ENCODE measurements around the gene PRR29.
"Not testable (repeated sequence)": the region's sequence is repeated elsewhere in the genome, so short reads cannot be mapped to it uniquely, and the experiment has no call there.

The PRR29 gene

DNA sequence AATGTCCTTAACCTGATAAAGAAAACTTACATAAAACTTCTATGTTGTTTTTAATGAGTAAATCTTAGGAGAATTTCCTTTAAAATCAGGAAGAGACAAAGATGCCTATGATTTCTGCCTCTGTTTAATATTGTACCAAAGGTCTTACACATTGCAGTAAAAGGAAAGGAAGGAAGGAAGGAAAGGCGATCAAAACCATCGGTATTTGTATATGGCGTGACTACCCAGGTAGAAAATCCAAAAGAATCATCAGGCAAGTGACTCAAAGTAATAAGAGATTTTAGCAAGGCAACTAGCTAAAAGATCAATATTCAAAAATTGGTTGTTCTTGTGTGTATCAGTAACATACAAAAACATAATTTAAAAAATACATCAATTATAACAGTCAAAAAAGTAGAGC is 18.8 kb downstream of the PRR29 start:
- no peak for DNase-seq

GRCh38 chr17:64017381-64017980 is 19.3 kb downstream of the PRR29 start:
- DNase-seq, result no peak

DNA sequence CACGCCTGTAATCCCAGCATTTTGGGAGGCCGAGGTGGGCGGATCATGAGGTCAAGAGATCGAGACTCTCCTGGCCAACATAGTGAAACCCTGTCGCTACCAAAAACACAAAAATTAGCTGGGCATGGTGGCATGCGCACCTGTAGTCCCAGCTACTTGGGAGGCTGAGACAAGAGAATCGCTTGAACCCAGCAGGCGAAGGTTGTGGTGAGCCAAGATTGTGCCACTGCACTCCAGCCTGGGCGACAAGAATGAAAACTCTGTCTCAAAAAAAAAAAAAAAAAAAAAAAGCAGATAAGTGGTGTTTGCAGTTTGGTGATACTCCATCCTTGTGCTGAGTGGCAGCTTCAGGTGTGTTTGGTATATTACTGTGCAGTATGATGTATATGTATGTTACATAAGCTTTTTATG is 21.4 kb downstream of the PRR29 start:
- DNase-seq, result not testable (repeated sequence)

GRCh38 chr17:64020056-64020766 is 22.1 kb downstream of the PRR29 start, which contains the start of gene ICAM2:
TSS of gene ICAM2 (minus strand) at chr17:64020633. CDS start at chr17:64006691, 13,942 bp downstream.
- DNase-seq, result peak; percentile 89

DNA sequence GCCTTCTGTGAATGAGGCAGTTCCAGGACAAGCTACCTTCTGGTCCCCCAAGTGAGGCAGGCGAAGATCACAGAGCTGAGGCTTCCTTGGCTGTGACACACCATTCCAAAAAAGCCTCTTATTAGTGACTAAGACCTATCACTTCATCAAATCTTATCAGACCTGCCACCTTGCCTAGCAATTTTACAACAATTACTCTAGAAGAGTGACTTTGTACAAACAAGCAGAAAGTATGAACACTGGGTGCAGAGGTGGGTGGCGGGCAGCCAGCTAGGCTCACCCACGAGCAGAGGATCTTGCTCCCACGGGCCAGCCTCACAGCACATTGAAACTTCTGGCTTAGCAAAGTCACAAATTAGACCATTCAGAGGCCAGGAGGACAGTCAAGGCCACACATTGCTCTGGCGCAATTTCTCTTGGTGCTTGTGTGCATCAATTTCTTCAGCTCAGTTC is 24.5 kb downstream of the PRR29 start:
- DNase-seq, result no peak

DNA sequence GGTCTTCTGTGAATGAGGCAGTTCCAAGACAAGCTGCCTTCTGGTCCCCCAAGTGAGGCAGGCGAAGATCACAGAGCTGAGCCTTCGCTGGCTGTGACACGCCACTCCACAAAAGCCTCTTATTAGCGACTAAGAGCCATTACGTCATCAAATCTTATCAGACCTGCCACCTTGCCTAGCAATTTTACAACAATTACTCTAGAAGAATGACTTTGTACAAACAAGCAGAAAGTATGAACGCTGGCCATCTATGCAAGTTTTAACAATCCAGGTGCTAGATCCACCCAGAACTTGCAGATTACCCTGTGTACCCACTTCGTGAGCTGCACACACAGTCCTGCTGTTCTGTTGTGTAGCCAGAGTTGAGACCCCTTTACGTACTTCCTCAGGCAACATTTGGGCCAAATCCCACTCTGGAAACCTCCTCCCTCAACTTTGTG is 26.1 kb downstream of the PRR29 start:
- no peak for DNase-seq

GRCh38 chr17:64024781-64025731 is 26.9 kb downstream of the PRR29 start:
- DNase-seq, result no peak

GRCh38 chr17:64025732-64026294 is 27.7 kb downstream of the PRR29 start:
- DNase-seq, result peak; percentile 77

GRCh38 chr17:64028874-64029464 is 30.8 kb downstream of the PRR29 start:
- DNase-seq, result peak; percentile 16

DNA sequence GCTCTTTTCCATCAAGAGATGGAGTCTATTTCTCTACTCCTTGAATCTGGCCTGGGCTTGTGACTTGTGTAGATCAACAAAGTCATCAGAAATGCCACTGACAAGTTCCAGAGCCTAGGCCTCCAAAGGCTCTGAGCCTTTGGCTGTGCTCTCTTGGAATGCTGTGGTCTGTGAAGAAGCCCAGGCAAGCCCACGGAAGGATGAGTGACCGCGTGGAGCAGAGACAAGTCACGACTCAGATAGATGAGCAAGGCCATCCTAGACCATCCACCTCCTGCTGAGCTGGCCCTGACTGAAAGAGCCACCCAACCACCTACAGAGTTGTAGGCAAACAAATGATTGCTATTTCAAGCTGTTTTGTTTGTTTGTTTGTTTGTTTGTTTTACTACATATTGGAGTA is 33.9 kb downstream of the PRR29 start:
- no peak for DNase-seq

GRCh38 chr17:64036198-64036922 is 38.2 kb downstream of the PRR29 start:
- DNase-seq, result no peak

DNA sequence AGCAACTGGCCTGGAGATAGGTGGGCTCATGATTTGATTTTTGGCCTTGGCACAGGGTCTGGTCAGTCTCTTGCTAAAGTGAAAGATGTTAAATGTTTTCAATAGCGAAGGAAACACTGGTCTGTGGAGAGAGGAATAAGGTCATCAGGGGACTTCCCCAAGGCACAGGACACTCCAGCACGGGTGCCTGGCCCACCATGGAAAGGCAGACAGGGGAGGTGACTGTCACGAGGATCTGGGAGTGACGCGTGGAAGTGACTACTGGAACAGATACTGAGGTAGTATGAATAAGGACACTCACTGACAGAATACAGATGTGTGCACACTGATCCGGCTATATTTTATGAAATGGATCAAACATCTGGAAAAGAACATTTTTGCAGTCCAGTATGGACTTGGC is 39.0 kb downstream of the PRR29 start:
- DNase-seq, result no peak

- no peak for DNase-seq
Observed at GRCh38 chr17:64037802-64038201, 39.7 kb downstream of the PRR29 start.

- no peak for DNase-seq
Observed at GRCh38 chr17:64038331-64039105, 40.4 kb downstream of the PRR29 start.

DNA sequence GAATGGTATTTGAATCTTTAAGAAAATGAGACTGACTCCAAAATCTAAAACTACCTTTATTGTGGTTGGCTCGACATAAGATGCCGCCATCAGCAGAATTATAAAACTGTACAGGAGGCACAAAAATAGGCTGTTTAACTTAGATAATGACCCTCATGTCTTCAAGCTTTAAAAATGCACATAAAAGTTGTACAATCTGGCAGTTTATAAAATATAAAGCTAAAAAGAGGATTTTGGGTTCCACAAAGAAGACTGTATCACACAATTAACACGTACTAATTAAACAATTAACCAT is 40.9 kb downstream of the PRR29 start:
- no peak for DNase-seq

DNA sequence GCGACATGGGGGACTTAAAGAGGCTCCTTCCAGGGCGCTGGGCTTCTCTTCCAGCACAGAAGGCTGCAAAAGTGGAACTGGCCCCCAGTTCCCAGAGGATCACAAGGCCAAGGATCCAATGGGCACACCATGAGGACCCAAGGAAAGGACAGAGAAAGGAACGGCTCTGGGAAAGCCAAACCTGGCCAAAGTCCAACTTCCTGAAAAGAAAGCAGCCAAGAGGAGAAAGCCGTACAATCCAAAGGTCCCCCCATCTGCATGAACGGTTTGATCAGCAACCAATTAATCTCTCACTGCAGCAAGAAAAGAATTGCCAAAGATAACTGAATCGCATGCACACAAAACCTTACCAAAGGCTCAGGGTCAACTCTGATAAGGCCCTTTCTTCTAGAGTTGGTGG is 42.1 kb downstream of the PRR29 start:
- DNase-seq, result no peak

DNA sequence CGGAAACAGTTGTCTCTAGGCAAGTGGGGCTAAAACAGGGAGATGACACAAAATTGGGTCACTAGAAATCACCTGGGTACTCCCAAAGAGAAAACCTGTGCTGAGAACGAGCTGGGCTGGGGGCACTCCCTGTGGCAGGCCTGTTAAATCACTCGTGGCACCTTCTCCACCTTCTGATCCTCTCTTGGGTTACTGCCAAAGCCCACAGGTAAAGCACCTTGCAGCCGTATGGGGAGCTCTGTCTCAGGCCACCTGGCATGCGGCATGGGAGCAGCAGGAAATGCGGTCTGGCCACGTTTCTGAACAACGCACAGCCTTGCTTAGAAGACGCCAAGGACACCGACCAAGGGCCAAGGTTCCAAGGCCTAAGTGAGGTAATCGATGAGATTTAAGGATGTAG is 43.8 kb downstream of the PRR29 start:
- no peak for DNase-seq

DNA sequence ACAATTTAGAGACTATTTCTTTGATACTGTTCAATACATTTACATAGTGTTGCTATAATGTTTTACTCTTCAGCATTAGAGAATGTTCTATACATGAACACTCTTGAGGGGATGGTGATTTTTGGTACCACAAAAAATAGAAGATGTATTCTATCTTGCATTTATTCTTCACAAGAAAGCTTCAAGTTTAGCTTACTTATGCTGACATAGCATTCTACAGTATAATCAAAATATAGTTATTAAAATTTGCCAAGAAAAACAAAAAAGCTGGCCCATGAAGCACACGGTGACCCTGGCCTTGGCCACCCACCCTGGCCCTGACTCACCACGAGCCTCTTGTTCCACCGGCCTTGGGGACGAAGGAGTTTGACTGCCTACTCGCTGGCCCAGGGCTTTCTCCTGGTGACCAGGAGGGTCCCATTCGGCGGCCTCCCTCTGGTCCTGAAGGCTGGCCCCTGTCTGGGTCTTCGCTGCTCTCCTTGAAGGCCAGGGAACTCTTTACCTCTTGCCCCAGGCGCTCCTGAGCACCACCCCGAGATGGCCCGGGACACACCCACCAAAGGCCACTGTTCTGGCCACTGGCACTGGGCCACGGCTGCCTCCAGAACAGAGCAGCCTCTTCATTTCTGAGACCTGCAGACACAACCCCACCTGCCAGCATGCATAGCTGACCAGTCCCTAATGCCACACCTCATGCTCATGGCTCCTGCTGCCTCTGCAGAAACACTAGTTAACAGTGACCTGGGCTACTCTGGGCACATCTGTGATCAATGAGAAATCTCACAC is 44.7 kb downstream of the PRR29 start:
- no peak for DNase-seq

- DNase-seq, result no peak
Observed at GRCh38 chr17:64045176-64045575, 47.0 kb downstream of the PRR29 start.

DNA sequence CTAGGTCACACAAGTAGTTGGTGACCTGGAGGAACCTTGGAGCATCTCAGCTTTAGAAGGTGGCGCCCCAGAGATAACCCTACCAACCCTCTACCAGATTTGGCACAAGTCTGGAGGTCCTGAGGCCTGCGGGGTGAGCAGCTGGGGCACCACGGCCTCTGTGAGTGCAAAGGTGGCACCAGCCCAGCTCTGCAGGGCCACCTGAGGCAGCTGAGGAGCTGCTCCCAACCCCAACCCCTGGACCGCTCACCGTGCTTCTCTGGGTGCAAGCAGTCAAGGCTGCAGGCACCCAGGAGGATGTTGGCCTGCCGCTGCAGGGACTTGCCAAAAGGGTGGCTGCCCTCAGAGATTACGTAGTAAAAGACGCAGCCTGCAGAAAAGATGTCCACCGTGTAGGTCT is 50.7 kb downstream of the PRR29 start:
- DNase-seq, result no peak

- DNase-seq, result no peak
Observed at GRCh38 chr17:64051153-64051552, 53.0 kb downstream of the PRR29 start.
